ENCODE data around the gene DNAJB2.
"Not testable (repeated sequence)": the region's sequence is repeated elsewhere in the genome, so short reads cannot be mapped to it uniquely, and the experiment has no call there.

The DNAJB2 gene

DNA sequence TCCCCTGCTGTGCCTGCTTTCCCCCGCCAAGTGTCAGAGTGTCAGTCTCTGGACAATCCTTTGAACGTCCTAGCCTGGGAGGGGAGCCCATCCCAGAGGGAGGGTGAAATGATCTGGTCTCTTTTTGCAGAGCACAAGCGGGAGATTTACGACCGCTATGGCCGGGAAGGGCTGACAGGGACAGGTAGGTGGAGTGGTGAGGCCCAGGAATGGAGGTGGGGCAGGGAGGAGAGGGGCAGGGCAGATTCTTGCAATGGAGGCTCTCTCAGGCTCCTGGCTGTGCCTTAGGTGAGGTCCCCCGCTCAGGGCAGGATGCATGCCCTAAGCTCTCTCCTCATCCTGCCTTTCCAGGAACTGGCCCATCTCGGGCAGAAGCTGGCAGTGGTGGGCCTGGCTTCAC lies 2.4 kb downstream of the DNAJB2 start:
- Histone ChIP-seq H3K4me3 (no peak overlapping the region; the same call in 1 of the 2 replicates), H3K4me2 (peak overlapping the region; percentile 99), H3K27me3 (no peaks in the 10 kb centered on the region), H3K9me3 (no peaks in the 10 kb centered on the region), H3K36me3 (peaks cover 9% of the 10 kb centered on the region; the same call in 1 of the 2 replicates), H3K4me1 (peaks cover 88% of the 10 kb centered on the region), H3K27ac (0 out of 2 replicates have a peak overlapping the region, but pooled peaks have one; percentile 10), H3K9ac (peak overlapping the region; percentile 49; the same call in 1 of the 2 replicates), H4K20me1 (peaks cover 30% of the 10 kb centered on the region; the same call in 1 of the 2 replicates)
- no peak for TF ChIP-seq Cebpa-rat (IDR thresholded peaks at IDR 0.05)

DNA sequence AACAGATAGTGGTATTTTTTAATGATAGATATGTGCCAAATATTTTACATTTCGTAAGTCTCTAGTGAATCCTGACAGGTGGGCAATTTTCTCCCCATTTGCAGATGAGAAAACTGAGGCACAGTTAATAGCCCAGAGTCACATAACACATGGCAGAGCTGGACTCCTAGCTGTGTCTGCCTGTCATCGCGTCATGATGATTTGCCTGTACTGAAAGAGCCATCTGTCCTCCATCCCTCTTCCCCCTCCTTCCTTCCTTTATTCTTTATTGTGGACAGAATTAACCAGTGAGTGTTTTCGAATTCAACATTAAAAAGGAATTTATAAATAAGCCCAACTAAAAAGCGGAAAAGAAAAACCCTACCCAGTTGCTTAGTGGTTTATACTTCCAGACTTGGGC lies 3.2 kb downstream of the DNAJB2 start:
- peak overlapping the region; percentile 99 for H3K4me2 ChIP-seq
- peak overlapping the region; percentile 61 for H3K9ac ChIP-seq
- peaks cover 30% of the 10 kb centered on the region; the same call in 1 of the 2 replicates for H4K20me1 ChIP-seq
- peak overlapping the region; percentile 53; the same call in 1 of the 2 replicates for H3K27ac ChIP-seq
- 0 out of 2 replicates have a peak overlapping the region, but pooled peaks have one; percentile 18 for H3K4me3 ChIP-seq
- H3K4me1 ChIP-seq: peaks cover 89% of the 10 kb centered on the region
- H3K27me3 ChIP-seq: no peaks in the 10 kb centered on the region
- no peak for TF ChIP-seq Cebpa-rat (IDR thresholded peaks at IDR 0.05)
- H3K36me3 ChIP-seq: peaks cover 9% of the 10 kb centered on the region; the same call in 1 of the 2 replicates
- no peaks in the 10 kb centered on the region for H3K9me3 ChIP-seq

GRCh38 chr2:219282943-219283581 lies 3.9 kb downstream of the DNAJB2 start:
- 0 out of 2 replicates have a peak overlapping the region, but pooled peaks have one; percentile 18 for H3K4me3 ChIP-seq
- TF ChIP-seq Cebpa-rat (IDR thresholded peaks at IDR 0.05): no peak

GRCh38 chr2:219284501-219285372 lies 5.6 kb downstream of the DNAJB2 start:
- Histone ChIP-seq H3K27me3 (no peaks in the 10 kb centered on the region), H3K9me3 (no peaks in the 10 kb centered on the region), H3K4me3 (no peak overlapping the region), H3K4me2 (peak overlapping the region; percentile 99), H3K36me3 (peaks cover 9% of the 10 kb centered on the region; the same call in 1 of the 2 replicates), H4K20me1 (peaks cover 30% of the 10 kb centered on the region; the same call in 1 of the 2 replicates), H3K4me1 (peaks cover 76% of the 10 kb centered on the region), H3K27ac (peak overlapping the region; percentile 28; the same call in 1 of the 2 replicates), H3K9ac (peak overlapping the region; percentile 17; the same call in 1 of the 2 replicates)
- no peak for TF ChIP-seq Cebpa-rat (IDR thresholded peaks at IDR 0.05)

More at GRCh38 chr2:219282943-219283581, 3.9 kb downstream of the DNAJB2 start:
- peak overlapping the region; percentile 53 for H3K27ac ChIP-seq
- H3K9ac ChIP-seq: peak overlapping the region; percentile 61
- peaks cover 9% of the 10 kb centered on the region; the same call in 1 of the 2 replicates for H3K36me3 ChIP-seq
- H3K4me1 ChIP-seq: peaks cover 87% of the 10 kb centered on the region
- H4K20me1 ChIP-seq: peaks cover 30% of the 10 kb centered on the region; the same call in 1 of the 2 replicates
- peak overlapping the region; percentile 99 for H3K4me2 ChIP-seq
- H3K9me3 ChIP-seq: no peaks in the 10 kb centered on the region
- no peaks in the 10 kb centered on the region for H3K27me3 ChIP-seq

DNA sequence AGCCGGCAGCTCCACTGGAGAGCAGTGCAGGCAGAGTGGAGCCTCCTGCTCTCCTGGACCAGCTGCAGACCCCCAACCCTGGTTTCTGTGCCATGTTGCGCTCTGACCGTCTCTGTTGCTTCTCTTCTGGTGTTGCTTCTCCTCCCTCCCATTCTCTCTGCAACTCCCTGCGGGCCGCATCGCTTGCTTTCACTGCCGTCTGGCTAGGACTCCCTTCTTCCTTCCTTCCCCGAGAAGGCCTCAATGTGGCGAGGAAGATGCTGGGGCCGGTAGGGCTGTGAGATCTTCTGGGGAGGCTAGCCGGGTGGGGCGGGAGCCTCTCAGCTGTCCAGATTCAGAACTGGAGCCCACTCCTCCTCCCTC lies 6.2 kb downstream of the DNAJB2 start:
- no peak for TF ChIP-seq Cebpa-rat (IDR thresholded peaks at IDR 0.05)
- peaks cover 30% of the 10 kb centered on the region; the same call in 1 of the 2 replicates for H4K20me1 ChIP-seq
- H3K36me3 ChIP-seq: peaks cover 9% of the 10 kb centered on the region; the same call in 1 of the 2 replicates
- peak overlapping the region; percentile 99 for H3K4me2 ChIP-seq
- H3K4me3 ChIP-seq: peak overlapping the region; percentile 25
- peak overlapping the region; percentile 28; the same call in 1 of the 2 replicates for H3K27ac ChIP-seq
- H3K9me3 ChIP-seq: no peaks in the 10 kb centered on the region
- H3K9ac ChIP-seq: peak overlapping the region; percentile 17
- H3K27me3 ChIP-seq: no peaks in the 10 kb centered on the region
- H3K4me1 ChIP-seq: peaks cover 74% of the 10 kb centered on the region

DNA sequence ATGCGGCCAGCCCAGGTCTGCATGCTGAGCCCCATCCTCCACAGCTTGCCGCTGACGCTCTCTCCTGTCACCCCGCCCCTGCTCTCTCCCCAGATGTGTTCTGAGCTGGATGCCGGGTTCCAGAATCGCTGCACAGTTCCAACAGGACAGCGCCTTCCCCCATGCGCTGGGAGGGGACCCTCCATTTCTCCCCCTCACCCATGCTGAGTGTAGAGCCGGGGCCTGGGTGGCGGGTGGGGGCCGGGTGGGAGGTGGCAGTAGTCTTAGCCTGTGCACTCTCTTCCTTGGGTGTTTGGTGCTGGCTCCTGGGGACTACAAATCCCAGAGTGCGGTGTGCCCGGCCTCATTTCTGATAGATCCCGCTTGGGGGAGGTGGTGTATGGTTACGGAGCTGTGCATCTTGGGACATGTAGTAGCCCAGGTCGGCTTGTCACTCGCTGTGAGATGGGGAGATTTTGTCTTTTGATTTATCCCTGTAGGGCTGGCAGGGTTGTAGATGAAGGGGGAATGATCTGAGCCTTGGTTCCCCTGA lies 6.8 kb downstream of the DNAJB2 start:
- Histone ChIP-seq H3K4me3 (peak overlapping the region; percentile 25), H3K36me3 (peaks cover 9% of the 10 kb centered on the region; the same call in 1 of the 2 replicates), H3K9ac (peak overlapping the region; percentile 17), H4K20me1 (peaks cover 30% of the 10 kb centered on the region; the same call in 1 of the 2 replicates), H3K4me1 (peaks cover 68% of the 10 kb centered on the region), H3K9me3 (no peaks in the 10 kb centered on the region), H3K27ac (peak overlapping the region; percentile 28; the same call in 1 of the 2 replicates), H3K27me3 (no peaks in the 10 kb centered on the region), H3K4me2 (peak overlapping the region; percentile 99)
- no peak for TF ChIP-seq Cebpa-rat (IDR thresholded peaks at IDR 0.05)

GRCh38 chr2:219286436-219287115 lies 7.4 kb downstream of the DNAJB2 start:
- no peak overlapping the region for H3K4me3 ChIP-seq
- H3K36me3 ChIP-seq: peaks cover 9% of the 10 kb centered on the region; the same call in 1 of the 2 replicates
- H4K20me1 ChIP-seq: peaks cover 28% of the 10 kb centered on the region; the same call in 1 of the 2 replicates
- H3K9ac ChIP-seq: no peak overlapping the region
- no peak for TF ChIP-seq Cebpa-rat (IDR thresholded peaks at IDR 0.05)
- peak overlapping the region; percentile 42; the same call in 1 of the 2 replicates for H3K4me2 ChIP-seq
- H3K9me3 ChIP-seq: no peaks in the 10 kb centered on the region
- H3K27ac ChIP-seq: no peak overlapping the region
- H3K27me3 ChIP-seq: no peaks in the 10 kb centered on the region
- H3K4me1 ChIP-seq: peaks cover 62% of the 10 kb centered on the region

GRCh38 chr2:219287116-219287440 lies 7.9 kb downstream of the DNAJB2 start:
- H3K36me3 ChIP-seq, H3K27ac ChIP-seq, H3K27me3 ChIP-seq, H3K9ac ChIP-seq, H3K4me2 ChIP-seq, H3K9me3 ChIP-seq, H3K4me3 ChIP-seq: not testable (repeated sequence)
- Histone ChIP-seq H4K20me1 (peaks cover 23% of the 10 kb centered on the region; the same call in 1 of the 2 replicates), H3K4me1 (peaks cover 57% of the 10 kb centered on the region)
